HEK293 (cell line): Measurements from ENCODE around the gene BRMS1L.

ENCODE experiments used
- CTCF ChIA-PET: fragments of 350-600 bp; formaldehyde crosslinking; extraction: SDS; loops from one replicate; lab custom pipeline; 2021; ENCODE audit warnings: antibody characterized with exemption; lab: Yijun Ruan, JAX
- POLR2A ChIA-PET: fragments of 300-600 bp; formaldehyde crosslinking; extraction: SDS; loops from one replicate; lab custom pipeline; 2020; ENCODE audit warnings: antibody characterized with exemption, inconsistent platforms; lab: Yijun Ruan, JAX
- H3K27ac ChIP-seq: fragments of 200-500 bp; sonication (Bioruptor generic); 2 replicates; pipeline ENCODE4 v1.5.1; 2014; ENCODE audit warnings: low read depth, low read length, control low read depth, inconsistent platforms; ENCODE audit errors: extremely low read depth
- H3K36me3 ChIP-seq, 2 experiments: fragments of 200-500 bp in 1 of 2; sonication (Bioruptor generic) in 1 of 2; 1 replicate in 1 of 2; 2 replicates in 1 of 2; pipeline ENCODE4 v1.5.1; 2014 to 2017; ENCODE audit warnings: inconsistent platforms in 2 of 2, low read length in 2 of 2; ENCODE audit not compliant: control insufficient read depth in 2 of 2, insufficient read depth in 1 of 2
- H3K4me1 ChIP-seq: fragments of 200-500 bp; sonication (Bioruptor generic); 2 replicates; pipeline ENCODE4 v1.5.1; 2014; ENCODE audit warnings: mild to moderate bottlenecking, low read length, inconsistent platforms; ENCODE audit not compliant: control insufficient read depth, insufficient read depth
- H3K4me3 ChIP-seq: 2 replicates; pipeline ENCODE4 v1.5.1; 2011; ENCODE audit warnings: low read depth, mild to moderate bottlenecking, control low read depth, low read length, moderate library complexity
- H3K9me3 ChIP-seq: fragments of 200-500 bp; sonication (Bioruptor generic); 2 replicates; pipeline ENCODE4 v1.5.1; 2014; ENCODE audit warnings: low read depth, low read length, inconsistent platforms; ENCODE audit not compliant: control insufficient read depth, insufficient read depth
- EGR2 ChIP-seq: fragments of 450-650 bp; formaldehyde crosslinking; IDR thresholded peaks from 2 replicates; pipeline ENCODE4 v1.5.1; 2016; ENCODE audit warnings: low read depth, missing biosample characterization, missing genetic modification characterization
- GLI2 ChIP-seq: fragments of 450-650 bp; formaldehyde crosslinking; IDR thresholded peaks from 2 replicates; pipeline ENCODE4; 2017; ENCODE audit warnings: missing biosample characterization, missing genetic modification characterization, low read depth, borderline replicate concordance
- GLI4 ChIP-seq: fragments of 450-650 bp; formaldehyde crosslinking; IDR thresholded peaks from 2 replicates; pipeline ENCODE4 v1.5.1; 2016; ENCODE audit warnings: missing biosample characterization, missing genetic modification characterization
- GLIS2 ChIP-seq: fragments of 450-650 bp; formaldehyde crosslinking; IDR thresholded peaks from 2 replicates; pipeline ENCODE4 v1.5.1; 2016; ENCODE audit warnings: missing biosample characterization, missing genetic modification characterization
- KLF16 ChIP-seq: fragments of 450-650 bp; formaldehyde crosslinking; IDR thresholded peaks from 2 replicates; pipeline ENCODE4 v1.5.1; 2017; ENCODE audit warnings: missing biosample characterization, missing genetic modification characterization
- MZF1 ChIP-seq: fragments of 450-650 bp; formaldehyde crosslinking; IDR thresholded peaks from 2 replicates; pipeline ENCODE4 v1.5.1; 2017; ENCODE audit warnings: missing biosample characterization, missing genetic modification characterization, borderline replicate concordance
- SCRT1 ChIP-seq: fragments of 450-650 bp; formaldehyde crosslinking; IDR thresholded peaks from 2 replicates; pipeline ENCODE4 v1.5.1; 2016; ENCODE audit warnings: missing biosample characterization, missing genetic modification characterization, borderline replicate concordance
- SETDB1 ChIP-seq: IDR thresholded peaks from one replicate; pipeline ENCODE4 v1.6.1; 2017; ENCODE audit warnings: mild to moderate bottlenecking, low read length, moderate library complexity, mixed read lengths; ENCODE audit not compliant: insufficient read length
- SP3 ChIP-seq: fragments of 450-650 bp; formaldehyde crosslinking; IDR thresholded peaks from 2 replicates; pipeline ENCODE4 v1.5.1; 2016; ENCODE audit warnings: missing biosample characterization, missing genetic modification characterization
- ZFHX2 ChIP-seq: fragments of 450-650 bp; formaldehyde crosslinking; conservative IDR thresholded peaks from 2 replicates; pipeline ENCODE4 v1.5.1; 2016; ENCODE audit warnings: missing biosample characterization, missing genetic modification characterization
- ZNF10 ChIP-seq: fragments of 450-650 bp; formaldehyde crosslinking; IDR thresholded peaks from 2 replicates; pipeline ENCODE4 v1.5.1; 2017; ENCODE audit warnings: missing biosample characterization, missing genetic modification characterization
- ZNF132 ChIP-seq: fragments of 450-650 bp; formaldehyde crosslinking; IDR thresholded peaks from 2 replicates; pipeline ENCODE4 v1.5.1; 2017; ENCODE audit warnings: missing biosample characterization, missing genetic modification characterization, borderline replicate concordance
- ZNF514 ChIP-seq: fragments of 450-650 bp; formaldehyde crosslinking; IDR thresholded peaks from 2 replicates; pipeline ENCODE4 v1.5.1; 2016; ENCODE audit warnings: missing biosample characterization, missing genetic modification characterization
- ZNF555 ChIP-seq: fragments of 450-650 bp; formaldehyde crosslinking; conservative IDR thresholded peaks from 2 replicates; pipeline ENCODE4 v1.5.1; 2017; ENCODE audit warnings: missing biosample characterization, mild to moderate bottlenecking, missing genetic modification characterization, inconsistent platforms
- ZNF654 ChIP-seq: fragments of 450-650 bp; formaldehyde crosslinking; IDR thresholded peaks from 2 replicates; pipeline ENCODE4 v1.5.1; 2016; ENCODE audit warnings: low read depth, missing biosample characterization, missing genetic modification characterization
- ZNF701 ChIP-seq: fragments of 450-650 bp; formaldehyde crosslinking; IDR thresholded peaks from 2 replicates; pipeline ENCODE4 v1.5.1; 2016; ENCODE audit warnings: missing biosample characterization, missing genetic modification characterization
- ZNF785 ChIP-seq: fragments of 450-650 bp; formaldehyde crosslinking; IDR thresholded peaks from 2 replicates; pipeline ENCODE4 v1.5.1; 2016; ENCODE audit warnings: missing biosample characterization, missing genetic modification characterization
- ZSCAN30 ChIP-seq: fragments of 450-650 bp; IDR thresholded peaks from 2 replicates; pipeline ENCODE4 v1.5.1; 2018; ENCODE audit warnings: missing biosample characterization, mild to moderate bottlenecking, missing genetic modification characterization, moderate library complexity
- TF ChIP-seq, protein P1 (sequence below): fragments of 450-650 bp; formaldehyde crosslinking; IDR thresholded peaks from 2 replicates; pipeline ENCODE4 v1.5.1; 2017; ENCODE audit warnings: missing biosample characterization, missing genetic modification characterization
- TF ChIP-seq, protein P2 (sequence below): fragments of 450-650 bp; formaldehyde crosslinking; IDR thresholded peaks from 2 replicates; pipeline ENCODE4 v1.5.1; 2016; ENCODE audit warnings: missing biosample characterization, missing genetic modification characterization
- TF ChIP-seq, protein P3 (sequence below): fragments of 450-650 bp; IDR thresholded peaks from 2 replicates; pipeline ENCODE4 v1.5.1; 2018; ENCODE audit warnings: missing biosample characterization, mild to moderate bottlenecking, missing genetic modification characterization
- TF ChIP-seq, protein P4 (sequence below): fragments of 450-650 bp; formaldehyde crosslinking; conservative IDR thresholded peaks from 2 replicates; pipeline ENCODE4 v1.5.1; 2016; ENCODE audit warnings: low read depth, missing biosample characterization, missing genetic modification characterization
- TF ChIP-seq, protein P5 (sequence below): fragments of 450-650 bp; formaldehyde crosslinking; IDR thresholded peaks from 2 replicates; pipeline ENCODE4 v1.5.0; 2017; ENCODE audit warnings: missing biosample characterization, missing genetic modification characterization, borderline replicate concordance

BRMS1L gene

DNA sequence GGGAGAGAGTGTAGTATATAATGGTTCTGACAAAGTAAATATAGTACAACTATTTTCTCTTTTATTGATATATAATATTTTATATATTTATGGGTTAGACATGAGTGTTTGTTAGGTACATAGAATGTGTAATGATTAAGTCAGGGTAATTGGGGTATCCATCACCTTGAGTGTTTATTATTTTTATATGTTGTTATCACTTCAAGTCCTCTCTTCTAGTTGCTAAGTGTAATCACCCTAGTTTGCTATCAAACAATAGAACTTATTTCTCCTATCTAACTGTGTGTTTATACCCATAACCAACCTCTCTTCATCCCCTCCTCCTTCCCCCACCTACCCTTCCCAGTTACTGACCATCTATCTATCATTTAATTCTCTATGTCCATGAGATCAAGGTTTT lies 64.2 kb downstream of the BRMS1L start:
- Histone ChIP-seq H3K36me3 (no peaks in the 10 kb centered on the region), H3K27ac (no peak overlapping the region), H3K4me3 (no peak overlapping the region), H3K9me3 (no peaks in the 10 kb centered on the region), H3K4me1 (no peaks in the 10 kb centered on the region)
- POLR2A ChIA-PET: no interaction called here
- TF ChIP-seq EGR2 (tag by site-specific recombination) (no peak), ZNF10 (tag by site-specific recombination) (no peak), ZNF555 (no peak), KLF16 (no peak), ZNF132 (tag by site-specific recombination) (no peak), MZF1 (tag by site-specific recombination) (no peak), SP3 (tag by site-specific recombination) (no peak), SCRT1 (no peak), SETDB1 (no peak)
- CTCF ChIA-PET: no interaction called here

DNA sequence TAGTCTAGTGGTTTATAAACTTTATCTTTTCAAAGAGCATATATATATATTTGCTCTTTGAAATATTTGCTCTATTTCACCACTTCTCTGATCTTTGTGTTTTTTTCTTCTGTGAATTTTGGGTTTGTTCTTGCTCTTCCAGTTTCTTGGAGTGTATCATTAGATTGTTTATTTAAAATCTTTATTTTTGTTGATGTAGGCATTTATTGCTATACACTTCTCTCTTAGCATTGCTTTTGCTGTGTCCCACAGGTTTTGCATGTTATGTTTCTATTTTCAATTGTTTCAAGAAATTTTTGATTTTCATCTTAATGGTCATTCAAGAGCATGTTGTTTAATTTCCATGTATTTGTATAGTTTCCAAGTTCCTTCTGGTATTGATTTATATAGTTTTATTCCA lies 69.1 kb downstream of the BRMS1L start:
- no peak for TF ChIP-seq ZNF514 (tag by site-specific recombination)
- TF ChIP-seq ZSCAN30 (tag by site-specific recombination): no peak
- TF ChIP-seq ZNF701 (tag by site-specific recombination): no peak
- TF ChIP-seq, protein P1, sequence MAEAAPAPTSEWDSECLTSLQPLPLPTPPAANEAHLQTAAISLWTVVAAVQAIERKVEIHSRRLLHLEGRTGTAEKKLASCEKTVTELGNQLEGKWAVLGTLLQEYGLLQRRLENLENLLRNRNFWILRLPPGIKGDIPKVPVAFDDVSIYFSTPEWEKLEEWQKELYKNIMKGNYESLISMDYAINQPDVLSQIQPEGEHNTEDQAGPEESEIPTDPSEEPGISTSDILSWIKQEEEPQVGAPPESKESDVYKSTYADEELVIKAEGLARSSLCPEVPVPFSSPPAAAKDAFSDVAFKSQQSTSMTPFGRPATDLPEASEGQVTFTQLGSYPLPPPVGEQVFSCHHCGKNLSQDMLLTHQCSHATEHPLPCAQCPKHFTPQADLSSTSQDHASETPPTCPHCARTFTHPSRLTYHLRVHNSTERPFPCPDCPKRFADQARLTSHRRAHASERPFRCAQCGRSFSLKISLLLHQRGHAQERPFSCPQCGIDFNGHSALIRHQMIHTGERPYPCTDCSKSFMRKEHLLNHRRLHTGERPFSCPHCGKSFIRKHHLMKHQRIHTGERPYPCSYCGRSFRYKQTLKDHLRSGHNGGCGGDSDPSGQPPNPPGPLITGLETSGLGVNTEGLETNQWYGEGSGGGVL (tag by site-specific recombination): no peak
- no peak for TF ChIP-seq GLI4
- no peak for TF ChIP-seq GLI2 (tag by site-specific recombination)
- no peak for TF ChIP-seq GLIS2
- TF ChIP-seq KLF16: no peak
- TF ChIP-seq ZFHX2 (tag by site-specific recombination): no peak
- no peak for TF ChIP-seq ZNF785 (tag by site-specific recombination)
- TF ChIP-seq, protein P2, sequence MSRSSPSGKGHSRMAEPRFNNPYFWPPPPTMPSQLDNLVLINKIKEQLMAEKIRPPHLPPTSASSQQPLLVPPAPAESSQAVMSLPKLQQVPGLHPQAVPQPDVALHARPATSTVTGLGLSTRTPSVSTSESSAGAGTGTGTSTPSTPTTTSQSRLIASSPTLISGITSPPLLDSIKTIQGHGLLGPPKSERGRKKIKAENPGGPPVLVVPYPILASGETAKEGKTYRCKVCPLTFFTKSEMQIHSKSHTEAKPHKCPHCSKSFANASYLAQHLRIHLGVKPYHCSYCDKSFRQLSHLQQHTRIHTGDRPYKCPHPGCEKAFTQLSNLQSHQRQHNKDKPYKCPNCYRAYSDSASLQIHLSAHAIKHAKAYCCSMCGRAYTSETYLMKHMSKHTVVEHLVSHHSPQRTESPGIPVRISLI (tag by site-specific recombination): no peak
- ChIA-PET POLR2A (no interaction called here), CTCF (no interaction called here)
- Histone ChIP-seq H3K4me3 (no peak overlapping the region), H3K9me3 (no peaks in the 10 kb centered on the region), H3K27ac (no peak overlapping the region), H3K36me3 (no peaks in the 10 kb centered on the region), H3K4me1 (no peaks in the 10 kb centered on the region)

DNA sequence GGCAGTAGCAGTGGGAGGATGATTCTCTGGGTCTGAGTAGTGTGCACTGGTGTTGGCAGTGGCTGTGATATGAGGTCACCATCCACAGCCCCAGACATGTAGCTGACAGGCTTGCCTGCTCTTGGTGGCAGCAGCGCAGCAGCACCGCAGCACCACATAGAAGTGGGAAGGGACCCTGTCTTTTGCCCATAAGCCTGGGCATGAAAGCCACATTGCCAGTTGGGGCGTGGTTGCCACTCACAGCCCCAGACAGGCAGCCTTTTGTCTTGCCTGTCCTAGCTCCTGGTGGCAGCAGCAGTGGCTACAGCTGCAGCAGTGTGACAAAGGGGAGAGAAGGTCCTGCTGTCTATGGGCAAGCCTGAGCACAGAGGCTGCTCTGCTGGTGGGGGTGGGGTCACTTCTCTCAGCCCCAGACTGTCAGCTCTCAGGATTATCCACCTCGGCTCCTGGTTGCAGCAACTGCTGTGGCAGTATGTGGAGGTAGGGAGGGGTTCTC lies 71.5 kb downstream of the BRMS1L start:
- Histone ChIP-seq H3K36me3 (no peaks in the 10 kb centered on the region), H3K4me1 (no peaks in the 10 kb centered on the region), H3K9me3 (no peaks in the 10 kb centered on the region), H3K4me3 (no peak overlapping the region), H3K27ac (no peak overlapping the region)
- CTCF ChIA-PET: interaction anchor here (1.3 kb wide), 1 partner anchor 14 kb away, joined by 5 read pairs; no protein-coding TSS in a partner anchor
- POLR2A ChIA-PET: no interaction called here
- TF ChIP-seq, protein P3, sequence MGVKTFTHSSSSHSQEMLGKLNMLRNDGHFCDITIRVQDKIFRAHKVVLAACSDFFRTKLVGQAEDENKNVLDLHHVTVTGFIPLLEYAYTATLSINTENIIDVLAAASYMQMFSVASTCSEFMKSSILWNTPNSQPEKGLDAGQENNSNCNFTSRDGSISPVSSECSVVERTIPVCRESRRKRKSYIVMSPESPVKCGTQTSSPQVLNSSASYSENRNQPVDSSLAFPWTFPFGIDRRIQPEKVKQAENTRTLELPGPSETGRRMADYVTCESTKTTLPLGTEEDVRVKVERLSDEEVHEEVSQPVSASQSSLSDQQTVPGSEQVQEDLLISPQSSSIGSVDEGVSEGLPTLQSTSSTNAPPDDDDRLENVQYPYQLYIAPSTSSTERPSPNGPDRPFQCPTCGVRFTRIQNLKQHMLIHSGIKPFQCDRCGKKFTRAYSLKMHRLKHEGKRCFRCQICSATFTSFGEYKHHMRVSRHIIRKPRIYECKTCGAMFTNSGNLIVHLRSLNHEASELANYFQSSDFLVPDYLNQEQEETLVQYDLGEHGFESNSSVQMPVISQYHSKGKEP (tag by site-specific recombination): no peak
- TF ChIP-seq, protein P4, sequence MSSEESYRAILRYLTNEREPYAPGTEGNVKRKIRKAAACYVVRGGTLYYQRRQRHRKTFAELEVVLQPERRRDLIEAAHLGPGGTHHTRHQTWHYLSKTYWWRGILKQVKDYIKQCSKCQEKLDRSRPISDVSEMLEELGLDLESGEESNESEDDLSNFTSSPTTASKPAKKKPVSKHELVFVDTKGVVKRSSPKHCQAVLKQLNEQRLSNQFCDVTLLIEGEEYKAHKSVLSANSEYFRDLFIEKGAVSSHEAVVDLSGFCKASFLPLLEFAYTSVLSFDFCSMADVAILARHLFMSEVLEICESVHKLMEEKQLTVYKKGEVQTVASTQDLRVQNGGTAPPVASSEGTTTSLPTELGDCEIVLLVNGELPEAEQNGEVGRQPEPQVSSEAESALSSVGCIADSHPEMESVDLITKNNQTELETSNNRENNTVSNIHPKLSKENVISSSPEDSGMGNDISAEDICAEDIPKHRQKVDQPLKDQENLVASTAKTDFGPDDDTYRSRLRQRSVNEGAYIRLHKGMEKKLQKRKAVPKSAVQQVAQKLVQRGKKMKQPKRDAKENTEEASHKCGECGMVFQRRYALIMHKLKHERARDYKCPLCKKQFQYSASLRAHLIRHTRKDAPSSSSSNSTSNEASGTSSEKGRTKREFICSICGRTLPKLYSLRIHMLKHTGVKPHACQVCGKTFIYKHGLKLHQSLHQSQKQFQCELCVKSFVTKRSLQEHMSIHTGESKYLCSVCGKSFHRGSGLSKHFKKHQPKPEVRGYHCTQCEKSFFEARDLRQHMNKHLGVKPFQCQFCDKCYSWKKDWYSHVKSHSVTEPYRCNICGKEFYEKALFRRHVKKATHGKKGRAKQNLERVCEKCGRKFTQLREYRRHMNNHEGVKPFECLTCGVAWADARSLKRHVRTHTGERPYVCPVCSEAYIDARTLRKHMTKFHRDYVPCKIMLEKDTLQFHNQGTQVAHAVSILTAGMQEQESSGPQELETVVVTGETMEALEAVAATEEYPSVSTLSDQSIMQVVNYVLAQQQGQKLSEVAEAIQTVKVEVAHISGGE: no peak
- no peak for TF ChIP-seq ZNF654 (tag by site-specific recombination)
- TF ChIP-seq, protein P5, sequence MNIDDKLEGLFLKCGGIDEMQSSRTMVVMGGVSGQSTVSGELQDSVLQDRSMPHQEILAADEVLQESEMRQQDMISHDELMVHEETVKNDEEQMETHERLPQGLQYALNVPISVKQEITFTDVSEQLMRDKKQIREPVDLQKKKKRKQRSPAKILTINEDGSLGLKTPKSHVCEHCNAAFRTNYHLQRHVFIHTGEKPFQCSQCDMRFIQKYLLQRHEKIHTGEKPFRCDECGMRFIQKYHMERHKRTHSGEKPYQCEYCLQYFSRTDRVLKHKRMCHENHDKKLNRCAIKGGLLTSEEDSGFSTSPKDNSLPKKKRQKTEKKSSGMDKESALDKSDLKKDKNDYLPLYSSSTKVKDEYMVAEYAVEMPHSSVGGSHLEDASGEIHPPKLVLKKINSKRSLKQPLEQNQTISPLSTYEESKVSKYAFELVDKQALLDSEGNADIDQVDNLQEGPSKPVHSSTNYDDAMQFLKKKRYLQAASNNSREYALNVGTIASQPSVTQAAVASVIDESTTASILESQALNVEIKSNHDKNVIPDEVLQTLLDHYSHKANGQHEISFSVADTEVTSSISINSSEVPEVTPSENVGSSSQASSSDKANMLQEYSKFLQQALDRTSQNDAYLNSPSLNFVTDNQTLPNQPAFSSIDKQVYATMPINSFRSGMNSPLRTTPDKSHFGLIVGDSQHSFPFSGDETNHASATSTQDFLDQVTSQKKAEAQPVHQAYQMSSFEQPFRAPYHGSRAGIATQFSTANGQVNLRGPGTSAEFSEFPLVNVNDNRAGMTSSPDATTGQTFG (tag by site-specific recombination): no peak
